BLaER1 treated with 17β-estradiol and CSF1 and Interleukin-3, amounts not matched to agents 10 nM and 100 nM (cell line): ENCODE measurements around the gene TFDP2.
A peak's percentile ranks its signal among the peaks of the same experiment; 100 is the strongest.
"Not testable (repeated sequence)": the region's sequence is repeated elsewhere in the genome, so short reads cannot be mapped to it uniquely, and the experiment has no call there.

Experiments
- H3K27ac ChIP-seq, 11 experiments: shearing (Covaris generic); formaldehyde crosslinking; 2 replicates each; pipeline ENCODE4 v1.8.1; 2022
- H3K27me3 ChIP-seq, 11 experiments: shearing (Covaris generic); formaldehyde crosslinking; 2 replicates each; pipeline ENCODE4 v1.8.1; 2022
- H3K36me3 ChIP-seq, 11 experiments: shearing (Covaris generic); formaldehyde crosslinking; 2 replicates each; pipeline ENCODE4 v1.8.1; 2022
- H3K4me1 ChIP-seq, 10 experiments: shearing (Covaris generic); formaldehyde crosslinking; 2 replicates each; pipeline ENCODE4 v1.8.1; 2022
- H3K4me2 ChIP-seq, 11 experiments: shearing (Covaris generic); formaldehyde crosslinking; 2 replicates each; pipeline ENCODE4 v1.8.1; 2022
- H3K4me3 ChIP-seq, 10 experiments: shearing (Covaris generic); formaldehyde crosslinking; 2 replicates each; pipeline ENCODE4 v1.8.1; 2022
- H3K9ac ChIP-seq, 11 experiments: shearing (Covaris generic); formaldehyde crosslinking; 2 replicates each; pipeline ENCODE4 v1.8.1; 2022
- H3K9me3 ChIP-seq, 11 experiments: shearing (Covaris generic); formaldehyde crosslinking; replicated peaks in 1 of 11; 2 replicates each; pipeline ENCODE4 v1.8.1; 2022
- H4K20me1 ChIP-seq, 11 experiments: shearing (Covaris generic); formaldehyde crosslinking; 2 replicates each; pipeline ENCODE4 v1.8.1; 2022
- Cebpa-rat ChIP-seq, 11 experiments: shearing (Covaris generic); IDR thresholded peaks; 2 replicates each; pipeline ENCODE4 v1.8.1; 2022

TFDP2 gene

DNA sequence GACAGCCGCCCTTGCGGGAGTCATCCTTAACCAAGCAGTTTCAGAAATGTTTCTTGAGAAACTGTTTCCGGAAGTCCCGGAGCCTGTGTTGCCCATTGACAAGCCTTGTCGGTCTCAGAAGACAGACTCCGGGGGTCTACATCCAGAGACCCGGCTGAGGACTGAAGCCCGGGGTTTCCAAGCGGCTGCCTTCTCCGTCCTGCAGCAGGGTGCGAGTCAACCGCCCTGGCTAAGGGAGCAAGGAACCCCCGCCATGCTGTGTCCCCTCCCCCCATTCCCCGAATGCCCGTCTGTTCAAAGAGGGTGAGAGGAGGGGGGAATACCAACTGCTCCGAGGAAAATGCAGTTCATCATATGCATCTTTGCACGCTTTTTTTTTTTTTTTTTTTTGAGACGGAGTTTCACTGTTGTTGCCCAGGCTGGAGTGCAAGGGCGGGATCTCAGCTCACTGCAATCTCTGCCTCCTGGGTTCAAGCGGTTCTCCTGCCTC is 211.3 kb downstream of the TFDP2 start:
- no peak overlapping the region for H3K27ac ChIP-seq
- TF ChIP-seq Cebpa-rat (IDR thresholded peaks at IDR 0.05): no peak
- no peaks in the 10 kb centered on the region for H4K20me1 ChIP-seq
- H3K4me2 ChIP-seq: no peak overlapping the region
- H3K9me3 ChIP-seq: no peaks in the 10 kb centered on the region
- H3K4me3 ChIP-seq: no peak overlapping the region
- H3K9ac ChIP-seq: no peak overlapping the region
- H3K4me1 ChIP-seq: peaks cover 8 to 16% (median 11%) of the 10 kb centered on the region in 10 experiments; a peak in 18 of 20 replicates
- H3K36me3 ChIP-seq: no peaks in the 10 kb centered on the region
- no peaks in the 10 kb centered on the region for H3K27me3 ChIP-seq

DNA sequence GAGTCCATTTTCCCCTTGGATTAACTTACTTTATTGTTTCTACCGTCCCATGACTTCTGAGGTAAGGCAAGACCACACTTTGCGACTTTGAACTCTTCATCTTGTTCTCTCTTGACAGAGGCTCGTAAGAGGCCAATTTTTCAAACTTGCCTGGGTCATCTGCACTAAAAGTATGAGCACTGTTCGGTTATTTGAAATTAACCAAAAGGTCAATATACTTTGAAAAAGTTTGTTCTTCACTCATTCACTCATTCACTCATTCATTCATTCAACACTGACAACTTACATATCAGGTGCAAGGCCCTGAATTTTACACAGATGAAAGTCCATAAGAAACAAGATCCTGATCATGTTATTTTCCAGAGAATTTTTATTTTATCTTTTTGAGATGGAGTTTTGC is 215.0 kb downstream of the TFDP2 start:
- Histone ChIP-seq H3K4me1 (peaks cover 5 to 15% (median 12%) of the 10 kb centered on the region in 10 experiments), H3K27ac (no peak overlapping the region), H3K4me3 (no peak overlapping the region), H3K4me2 (peak overlapping the region in 6 of 11 experiments; percentile 8 to 36 (median 26); a peak in 5 of 22 replicates), H4K20me1 (peaks cover 0 to under 1% (median 0%) of the 10 kb centered on the region in 11 experiments; a peak in 1 of 22 replicates), H3K9me3 (no peaks in the 10 kb centered on the region), H3K9ac (no peak overlapping the region), H3K36me3 (peaks cover 0 to 2% (median 0%) of the 10 kb centered on the region in 11 experiments; a peak in 1 of 22 replicates), H3K27me3 (no peaks in the 10 kb centered on the region)
- TF ChIP-seq Cebpa-rat (IDR thresholded peaks at IDR 0.05): no peak

DNA sequence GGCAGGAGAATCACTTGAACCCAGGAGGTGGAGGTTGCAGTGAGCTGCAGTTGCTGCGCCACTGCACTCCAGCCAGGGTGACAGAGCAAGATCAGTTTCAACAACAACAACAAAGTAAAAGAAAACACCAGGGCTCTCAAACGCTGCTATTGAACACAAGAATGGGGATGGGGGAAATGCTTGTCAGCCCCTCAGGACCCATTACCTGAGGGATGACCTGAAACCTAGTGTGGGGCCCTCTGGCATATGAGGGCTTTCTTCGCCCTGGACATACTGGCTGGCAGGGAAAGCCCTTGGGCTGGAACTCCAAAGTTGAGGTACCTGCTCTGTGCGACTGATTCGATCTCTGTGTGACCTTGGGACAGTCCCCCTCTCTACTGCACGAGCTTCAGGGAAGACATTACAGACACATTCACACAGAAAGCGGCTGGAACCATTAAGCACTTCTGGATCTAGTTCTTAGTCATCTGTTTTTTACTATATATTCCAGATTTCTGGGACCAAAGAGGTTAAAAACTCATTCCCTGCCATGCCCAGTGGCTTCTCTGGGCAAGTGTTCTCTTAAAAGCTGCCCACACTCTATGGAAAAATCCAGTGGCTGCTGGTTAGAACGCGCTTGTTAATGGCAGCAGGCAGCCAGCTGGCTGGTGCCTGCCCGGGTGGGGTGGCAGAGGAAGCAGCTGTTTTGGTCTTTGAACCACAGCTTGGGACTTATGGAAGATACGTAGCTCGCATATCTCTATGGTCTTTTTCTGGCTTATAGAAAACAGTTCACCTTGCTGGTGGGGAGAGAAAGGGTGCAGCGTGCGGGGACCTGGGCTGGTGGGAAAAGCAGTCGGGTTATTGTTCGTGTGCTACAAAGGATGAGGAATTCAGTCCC is 215.7 kb downstream of the TFDP2 start:
- Histone ChIP-seq H3K9me3 (no peaks in the 10 kb centered on the region), H3K9ac (no peak overlapping the region), H3K4me2 (peak overlapping the region in 6 of 11 experiments; percentile 8 to 36 (median 26); a peak in 7 of 22 replicates), H3K27ac (no peak overlapping the region; a peak in 1 of 22 replicates), H3K27me3 (no peaks in the 10 kb centered on the region), H3K4me3 (no peak overlapping the region), H3K4me1 (peaks cover 12 to 22% (median 18%) of the 10 kb centered on the region in 10 experiments), H3K36me3 (peaks cover 0 to 8% (median 4%) of the 10 kb centered on the region in 11 experiments; a peak in 12 of 22 replicates), H4K20me1 (peaks cover 0 to 7% (median 0%) of the 10 kb centered on the region in 11 experiments; a peak in 2 of 22 replicates)
- no peak for TF ChIP-seq Cebpa-rat (IDR thresholded peaks at IDR 0.05)

DNA sequence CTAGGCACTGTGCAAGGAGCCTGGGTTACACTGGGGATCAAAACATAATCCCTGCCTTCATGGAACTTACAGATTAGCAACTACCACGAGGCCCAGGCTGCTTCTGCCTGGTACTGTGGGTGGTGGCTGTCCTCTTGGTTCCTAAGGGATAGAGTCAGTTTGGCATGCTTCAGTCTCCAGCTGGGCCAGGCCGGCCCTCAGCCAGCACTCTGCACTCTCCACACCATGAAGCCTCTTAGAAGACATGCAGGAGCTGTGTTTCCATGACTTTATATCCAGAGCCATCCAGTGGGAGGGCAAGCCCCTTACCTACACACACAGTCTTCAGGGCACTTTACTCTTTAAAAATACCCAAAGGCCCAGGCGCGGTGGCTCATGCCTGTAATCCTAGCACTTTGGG is 218.5 kb downstream of the TFDP2 start:
- Histone ChIP-seq H3K9me3 (no peaks in the 10 kb centered on the region), H3K4me2 (no peak overlapping the region), H3K36me3 (peaks cover 25 to 36% (median 30%) of the 10 kb centered on the region in 11 experiments), H3K4me1 (peaks cover 17 to 23% (median 20%) of the 10 kb centered on the region in 10 experiments), H3K27ac (no peak overlapping the region), H3K4me3 (no peak overlapping the region), H4K20me1 (peaks cover 0 to 13% (median 0%) of the 10 kb centered on the region in 11 experiments; a peak in 3 of 22 replicates), H3K27me3 (no peaks in the 10 kb centered on the region), H3K9ac (no peak overlapping the region)
- no peak for TF ChIP-seq Cebpa-rat (IDR thresholded peaks at IDR 0.05)

DNA sequence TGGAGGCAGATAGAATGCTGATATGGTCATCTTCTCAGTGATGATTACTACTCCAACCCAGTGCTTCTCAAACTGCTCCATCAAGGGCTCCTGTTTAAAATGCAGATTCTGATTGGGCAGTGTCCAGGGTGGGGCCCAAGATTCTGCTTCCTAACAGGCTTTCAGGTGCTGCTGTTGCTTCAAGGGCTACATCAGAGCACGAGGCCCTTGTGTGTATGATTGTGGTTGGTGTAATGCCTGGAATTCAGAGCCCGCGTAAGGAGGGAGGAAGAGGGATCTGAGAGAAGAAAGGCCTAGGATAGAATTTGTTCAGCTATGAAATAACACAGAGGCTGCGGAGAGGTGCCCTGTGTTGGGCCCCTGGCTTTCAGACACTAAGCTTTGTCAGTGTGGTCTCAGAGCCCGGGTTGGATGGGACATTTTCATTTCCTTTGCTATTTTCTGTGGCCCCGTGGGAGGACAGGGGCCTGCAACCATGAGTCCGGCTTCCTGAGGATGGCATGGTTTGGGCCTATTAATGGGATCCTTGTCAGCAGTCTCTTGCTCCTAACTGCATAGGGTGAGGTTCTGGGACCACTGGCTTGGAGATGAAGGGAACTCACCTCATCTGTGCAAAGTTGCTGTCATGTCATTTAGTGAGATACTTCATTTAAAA is 219.9 kb downstream of the TFDP2 start:
- no peaks in the 10 kb centered on the region for H3K9me3 ChIP-seq
- peaks cover 0 to 13% (median 0%) of the 10 kb centered on the region in 11 experiments; a peak in 5 of 22 replicates for H4K20me1 ChIP-seq
- peak overlapping the region in 2 of 11 experiments; percentile 12 to 13; a peak in 1 of 22 replicates for H3K27ac ChIP-seq
- H3K4me1 ChIP-seq: peaks cover 17 to 23% (median 20%) of the 10 kb centered on the region in 10 experiments
- H3K9ac ChIP-seq: no peak overlapping the region
- H3K36me3 ChIP-seq: peaks cover 38 to 49% (median 43%) of the 10 kb centered on the region in 11 experiments
- no peak overlapping the region for H3K4me3 ChIP-seq
- TF ChIP-seq Cebpa-rat (IDR thresholded peaks at IDR 0.05): no peak
- H3K27me3 ChIP-seq: no peaks in the 10 kb centered on the region
- H3K4me2 ChIP-seq: peak overlapping the region; percentile 18 to 70 (median 45); a peak in 19 of 22 replicates

DNA sequence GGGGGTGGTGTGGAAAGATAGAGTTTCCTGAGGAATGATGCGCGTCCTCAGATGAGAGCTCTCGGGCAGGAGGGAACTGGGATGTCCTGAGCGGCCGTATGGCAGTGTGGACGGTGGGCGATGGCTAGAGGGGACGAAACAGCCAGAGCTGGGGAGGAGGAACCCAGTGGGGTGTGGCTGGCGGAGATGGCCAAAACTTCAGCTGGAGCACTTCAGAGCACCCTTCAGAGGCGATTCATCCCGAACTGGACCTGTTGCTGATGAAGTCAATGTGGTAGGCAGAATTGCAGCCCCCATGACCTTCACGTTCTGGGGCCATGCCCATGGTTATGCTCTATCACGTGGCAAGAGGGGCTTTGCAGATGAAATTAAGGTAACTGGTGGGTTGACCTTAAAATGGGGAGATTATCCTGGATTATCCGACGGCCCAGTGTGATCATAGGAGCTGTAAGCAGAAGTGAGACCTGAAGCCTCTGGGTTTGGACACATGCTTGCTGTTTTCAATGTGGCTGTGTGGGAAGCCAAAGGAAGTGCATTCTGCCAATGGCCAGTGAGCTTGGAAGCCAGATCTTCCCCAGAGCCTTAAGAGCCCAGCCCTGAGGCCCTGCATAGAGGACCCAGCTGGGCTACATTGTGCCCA is 220.6 kb downstream of the TFDP2 start:
- no peak overlapping the region for H3K9ac ChIP-seq
- TF ChIP-seq Cebpa-rat (IDR thresholded peaks at IDR 0.05): no peak
- H3K36me3 ChIP-seq: peaks cover 46 to 57% (median 50%) of the 10 kb centered on the region in 11 experiments
- peak overlapping the region; percentile 18 to 70 (median 45); a peak in 19 of 22 replicates for H3K4me2 ChIP-seq
- peaks cover 0 to 13% (median 0%) of the 10 kb centered on the region in 11 experiments; a peak in 5 of 22 replicates for H4K20me1 ChIP-seq
- H3K4me1 ChIP-seq: peaks cover 12 to 20% (median 17%) of the 10 kb centered on the region in 10 experiments
- H3K9me3 ChIP-seq: no peaks in the 10 kb centered on the region
- no peak overlapping the region for H3K27ac ChIP-seq
- H3K27me3 ChIP-seq: no peaks in the 10 kb centered on the region
- no peak overlapping the region for H3K4me3 ChIP-seq

DNA sequence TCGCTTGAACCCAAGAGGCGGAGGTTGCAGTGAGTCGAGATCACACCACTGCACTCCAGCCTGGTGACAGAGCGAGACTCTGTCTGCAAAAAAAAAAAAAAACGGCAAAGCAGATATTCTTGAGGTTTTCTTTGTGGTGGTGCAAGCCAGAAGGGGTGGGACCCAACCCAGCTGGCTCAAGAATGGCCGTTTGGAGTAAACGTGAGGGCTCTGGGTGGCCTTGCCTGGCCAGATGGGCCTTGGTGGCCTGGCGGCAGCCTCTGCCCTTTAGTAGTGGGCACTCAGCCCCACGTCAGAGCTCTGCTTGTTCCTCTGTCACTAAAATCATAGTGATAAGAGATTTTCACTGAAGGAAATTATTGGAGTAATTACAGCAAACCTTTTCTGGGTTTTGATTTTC is 222.4 kb downstream of the TFDP2 start:
- Histone ChIP-seq H3K4me3 (no peak overlapping the region), H3K4me1 (peaks cover 9 to 20% (median 13%) of the 10 kb centered on the region in 10 experiments), H3K9me3 (no peaks in the 10 kb centered on the region), H3K27me3 (no peaks in the 10 kb centered on the region), H3K36me3 (peaks cover 64 to 75% (median 69%) of the 10 kb centered on the region in 11 experiments), H4K20me1 (peaks cover 0 to 13% (median 0%) of the 10 kb centered on the region in 11 experiments; a peak in 5 of 22 replicates), H3K27ac (no peak overlapping the region), H3K9ac (no peak overlapping the region), H3K4me2 (no peak overlapping the region)
- no peak for TF ChIP-seq Cebpa-rat (IDR thresholded peaks at IDR 0.05)

DNA sequence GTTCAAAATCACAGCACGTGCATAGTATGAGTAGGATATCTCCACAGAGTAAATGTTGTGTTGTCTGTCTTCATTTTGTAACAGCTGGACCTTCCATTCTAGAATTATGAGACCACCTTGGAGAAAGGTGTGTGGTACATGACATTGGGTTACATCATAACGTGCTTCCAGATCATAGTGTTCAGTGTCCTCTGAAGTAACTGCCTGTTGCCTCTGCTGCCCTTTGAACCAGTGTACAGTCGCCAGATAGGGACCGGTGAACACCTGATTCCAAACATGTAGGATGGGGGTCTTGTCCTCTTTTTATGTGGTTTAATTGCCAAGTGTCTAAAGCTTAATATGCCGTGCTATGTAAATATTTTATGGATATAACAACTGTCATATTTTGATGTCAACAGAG is 223.7 kb downstream of the TFDP2 start:
- Histone ChIP-seq H3K4me1 (peaks cover 9 to 20% (median 13%) of the 10 kb centered on the region in 10 experiments), H3K36me3 (peaks cover 76 to 87% (median 81%) of the 10 kb centered on the region in 11 experiments), H4K20me1 (peaks cover 0 to 13% (median 0%) of the 10 kb centered on the region in 11 experiments; a peak in 7 of 22 replicates)
- not testable (repeated sequence) for H3K9me3 ChIP-seq, H3K27me3 ChIP-seq, H3K4me2 ChIP-seq, H3K4me3 ChIP-seq, H3K9ac ChIP-seq, H3K27ac ChIP-seq
